K562 (cell line): ENCODE results near the gene CACNA2D2. TPM values are rescaled to one million over a fixed set of nuclear protein-coding genes. Genes with fewer than 3 reads are reported as not detected.

Source experiments
- ADNP ChIP-seq: fragments of 200-800 bp; sonication (Bioruptor generic); IDR thresholded peaks from 2 replicates; pipeline ENCODE4 v1.6.1; 2016; ENCODE audit warnings: missing genetic modification characterization, missing compliant biosample characterization
- ATF7 ChIP-seq: fragments of 450-650 bp; IDR thresholded peaks from 2 replicates; pipeline ENCODE4 v1.7.1; 2014; ENCODE audit warnings: mild to moderate bottlenecking, moderate library complexity
- CCNT2 ChIP-seq: IDR thresholded peaks from 2 replicates; pipeline ENCODE4 v1.6.1; 2011; ENCODE audit warnings: borderline replicate concordance, low read depth, mild to moderate bottlenecking, moderate library complexity, mixed read lengths, low read length; ENCODE audit not compliant: insufficient read length; ENCODE audit errors: extremely low read depth
- ESRRB ChIP-seq: fragments of 250-450 bp; sonication (Bioruptor Pico); IDR thresholded peaks from 2 replicates; pipeline ENCODE4 v1.5.0; 2020; ENCODE audit warnings: mild to moderate bottlenecking, moderate library complexity, borderline replicate concordance
- EWSR1 ChIP-seq: fragments of 450-650 bp; IDR thresholded peaks from 2 replicates; pipeline ENCODE4 v1.6.1; 2018; ENCODE audit warnings: borderline replicate concordance, mild to moderate bottlenecking, low read depth, moderate library complexity; ENCODE audit not compliant: partially characterized antibody
- FIP1L1 ChIP-seq: fragments of 200-400 bp; formaldehyde crosslinking; IDR thresholded peaks from 2 replicates; pipeline ENCODE4 v1.6.1; 2018; ENCODE audit warnings: mild to moderate bottlenecking, low read depth, low read length; ENCODE audit not compliant: poor library complexity, severe bottlenecking
- HNRNPUL1 ChIP-seq: fragments of 200-400 bp; formaldehyde crosslinking; IDR thresholded peaks from 2 replicates; pipeline ENCODE4 v1.6.1; 2017; ENCODE audit warnings: low read length
- LCOR ChIP-seq: sonication (generic); formaldehyde crosslinking; IDR thresholded peaks from 2 replicates; pipeline ENCODE4 v1.8.0; 2022; ENCODE audit warnings: mild to moderate bottlenecking, missing genetic modification reagents
- MAZ ChIP-seq, 2 experiments: fragments of 450-650 bp in 1 of 2; sonication (generic) in 1 of 2; formaldehyde crosslinking; IDR thresholded peaks in 1 of 2; conservative IDR thresholded peaks in 1 of 2; 2 replicates each; pipeline versions ENCODE4 v1.4.0 to v1.5.0; 2020; ENCODE audit warnings: mild to moderate bottlenecking in 1 of 2, missing genetic modification reagents in 1 of 2
- MTA1 ChIP-seq: fragments of 450-650 bp; IDR thresholded peaks from 2 replicates; pipeline ENCODE4 v1.6.1; 2017; ENCODE audit warnings: borderline replicate concordance
- NCOA1 ChIP-seq: fragments of 450-650 bp; IDR thresholded peaks from 2 replicates; pipeline ENCODE4 v1.6.1; 2016; ENCODE audit warnings: low read depth
- PCBP2 ChIP-seq: fragments of 200-400 bp; formaldehyde crosslinking; IDR thresholded peaks from 2 replicates; pipeline ENCODE4 v1.6.1; 2018; ENCODE audit warnings: low read length, low read depth, mild to moderate bottlenecking, moderate library complexity; ENCODE audit not compliant: poor library complexity, severe bottlenecking
- PML ChIP-seq: IDR thresholded peaks from 2 replicates; pipeline ENCODE4 v1.6.1; 2012; ENCODE audit warnings: low read length, inconsistent platforms
- PURB ChIP-seq: sonication (generic); formaldehyde crosslinking; IDR thresholded peaks from 2 replicates; pipeline ENCODE4 v1.9.0; 2021; ENCODE audit warnings: low read depth, mild to moderate bottlenecking, missing genetic modification reagents
- RBBP5 ChIP-seq: fragments of 200-600 bp; sonication (generic); IDR thresholded peaks from 2 replicates; pipeline ENCODE4 v1.6.1; 2012; ENCODE audit warnings: borderline replicate concordance, mild to moderate bottlenecking, low read length, control low read depth, inconsistent platforms; ENCODE audit not compliant: insufficient read depth, poor library complexity, severe bottlenecking
- SIN3A ChIP-seq, 2 experiments: fragments of 150-350 bp in 1 of 2; IDR thresholded peaks; 2 replicates each; pipeline ENCODE4 v1.6.1; 2011 to 2016; ENCODE audit warnings: borderline replicate concordance in 2 of 2, low read depth in 2 of 2, low read length in 2 of 2, mild to moderate bottlenecking in 2 of 2, moderate library complexity in 2 of 2; ENCODE audit not compliant: control insufficient read depth in 1 of 2
- SMAD4 ChIP-seq: fragments of 250-450 bp; sonication (Bioruptor Pico); conservative IDR thresholded peaks from 2 replicates; pipeline ENCODE4 v1.8.0; 2021; ENCODE audit warnings: inconsistent platforms, mild to moderate bottlenecking, moderate library complexity
- SRSF1 ChIP-seq: fragments of 200-400 bp; formaldehyde crosslinking; IDR thresholded peaks from 2 replicates; pipeline ENCODE4 v1.6.1; 2017; ENCODE audit warnings: mild to moderate bottlenecking, low read depth, low read length, moderate library complexity
- ZBED1 ChIP-seq: IDR thresholded peaks from 2 replicates; pipeline ENCODE4 v1.6.1; 2014
- ZEB2 ChIP-seq: fragments of 450-650 bp; IDR thresholded peaks from 2 replicates; pipeline ENCODE4 v1.6.1; 2016
- ZNF174 ChIP-seq: fragments of 250-450 bp; sonication (Bioruptor Pico); IDR thresholded peaks from 2 replicates; pipeline ENCODE4 v1.4.0; 2020; ENCODE audit warnings: mild to moderate bottlenecking
- ZNF253 ChIP-seq: fragments of 250-450 bp; sonication (Bioruptor Pico); conservative IDR thresholded peaks from 2 replicates; pipeline ENCODE4 v1.6.1; 2021; ENCODE audit warnings: mild to moderate bottlenecking
- ZNF583 ChIP-seq: fragments of 250-450 bp; sonication (Bioruptor Pico); IDR thresholded peaks from 2 replicates; pipeline ENCODE4 v1.4.0; 2020
- ZNF589 ChIP-seq: fragments of 200-800 bp; sonication (Bioruptor generic); IDR thresholded peaks from 2 replicates; pipeline ENCODE4 v1.6.1; 2016; ENCODE audit warnings: low read depth, missing genetic modification characterization, missing compliant biosample characterization
- ZNF75A ChIP-seq: fragments of 450-650 bp; formaldehyde crosslinking; IDR thresholded peaks from 2 replicates; pipeline ENCODE4 v1.4.0; 2020; ENCODE audit warnings: mild to moderate bottlenecking
- polyA plus RNA-seq, 8 experiments: library from polyadenylated mRNA; depleted of rRNA in 4 of 8; stranded (reverse) in 5 of 8; unstranded in 3 of 8; fragments of >200 nt; fragmentation: Nextera tagmentation in 2 of 8; fragmentation: Illumina TruSeq in 1 of 8; extraction: Ambion mirVana in 2 of 8; extraction: Trizol in 1 of 8; gene quantifications; 2 replicates each; pipeline versions ENCODE4 v1.2.1 to v1.2.3, GENCODE V29; 2011 to 2014; ENCODE audit warnings: inconsistent platforms in 1 of 8, missing spikeins in 1 of 8
- total RNA-seq, 7 experiments: library from RNA; depleted of rRNA in 6 of 7; stranded (reverse); fragments of >200 nt in 6 of 7; fragmentation: Illumina TruSeq in 2 of 7; extraction: Trizol in 2 of 7; gene quantifications; 2 replicates each; pipeline versions ENCODE4 v1.2.1 to v1.2.3, GENCODE V29; 2011 to 2021; ENCODE audit warnings: low replicate concordance in 1 of 7
- TF ChIP-seq, protein P1 (sequence below): sonication (generic); formaldehyde crosslinking; IDR thresholded peaks from 2 replicates; pipeline ENCODE4 v1.4.0; 2020; ENCODE audit warnings: mild to moderate bottlenecking, missing genetic modification reagents
- TF ChIP-seq, protein P2 (sequence below): fragments of 450-650 bp; IDR thresholded peaks from one replicate; pipeline ENCODE4 v1.6.1; 2018; ENCODE audit warnings: mild to moderate bottlenecking, moderate library complexity; ENCODE audit not compliant: partially characterized antibody

The CACNA2D2 gene
- total and polyA plus RNA-seq, 9 of the 15 experiments (the other 6 are each of a cell fraction or from before 2014, with no cell fraction given): 0.11 to 0.58 (median 0.36) TPM; not detected in 2

- TF ChIP-seq, protein P1, sequence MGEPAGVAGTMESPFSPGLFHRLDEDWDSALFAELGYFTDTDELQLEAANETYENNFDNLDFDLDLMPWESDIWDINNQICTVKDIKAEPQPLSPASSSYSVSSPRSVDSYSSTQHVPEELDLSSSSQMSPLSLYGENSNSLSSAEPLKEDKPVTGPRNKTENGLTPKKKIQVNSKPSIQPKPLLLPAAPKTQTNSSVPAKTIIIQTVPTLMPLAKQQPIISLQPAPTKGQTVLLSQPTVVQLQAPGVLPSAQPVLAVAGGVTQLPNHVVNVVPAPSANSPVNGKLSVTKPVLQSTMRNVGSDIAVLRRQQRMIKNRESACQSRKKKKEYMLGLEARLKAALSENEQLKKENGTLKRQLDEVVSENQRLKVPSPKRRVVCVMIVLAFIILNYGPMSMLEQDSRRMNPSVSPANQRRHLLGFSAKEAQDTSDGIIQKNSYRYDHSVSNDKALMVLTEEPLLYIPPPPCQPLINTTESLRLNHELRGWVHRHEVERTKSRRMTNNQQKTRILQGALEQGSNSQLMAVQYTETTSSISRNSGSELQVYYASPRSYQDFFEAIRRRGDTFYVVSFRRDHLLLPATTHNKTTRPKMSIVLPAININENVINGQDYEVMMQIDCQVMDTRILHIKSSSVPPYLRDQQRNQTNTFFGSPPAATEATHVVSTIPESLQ (CRISPR knock-in tag): no peak; the same call in 1 of the 2 replicates
- TF ChIP-seq ATF7 (peak; percentile 99), FIP1L1 (no peak), ZNF589 (CRISPR knock-in tag) (no peak), SMAD4 (no peak), PML (0 out of 2 replicates have a peak, but pooled peaks have one; percentile 37), ZNF75A (no peak), ADNP (tag) (no peak), NCOA1 (no peak), EWSR1 (no peak), HNRNPUL1 (no peak), SRSF1 (no peak), ZNF583 (no peak), MTA1 (no peak), ZEB2 (no peak), PCBP2 (no peak), MAZ (CRISPR knock-in tag; conservative IDR thresholded peaks at IDR 0.05 in 1 of 2, IDR thresholded peaks at IDR 0.05 in 1 of 2) (peak in 1 of 2 experiments; percentile 69), CCNT2 (peak; percentile 78), ZNF174 (CRISPR knock-in tag) (no peak), ESRRB (CRISPR knock-in tag) (no peak), ZNF253 (no peak), ZBED1 (no peak), RBBP5 (no peak), LCOR (no peak), SIN3A (IDR thresholded peaks at IDR 0.05; ENCODE audit: borderline replicate concordance in 2 of 2, control insufficient read depth in 1 of 2, low read depth in 2 of 2, low read length in 2 of 2) (peak in 1 of 2 experiments; percentile 71; a peak in 1 of 4 replicates), PURB (CRISPR knock-in tag) (no peak)
- TF ChIP-seq, protein P2, sequence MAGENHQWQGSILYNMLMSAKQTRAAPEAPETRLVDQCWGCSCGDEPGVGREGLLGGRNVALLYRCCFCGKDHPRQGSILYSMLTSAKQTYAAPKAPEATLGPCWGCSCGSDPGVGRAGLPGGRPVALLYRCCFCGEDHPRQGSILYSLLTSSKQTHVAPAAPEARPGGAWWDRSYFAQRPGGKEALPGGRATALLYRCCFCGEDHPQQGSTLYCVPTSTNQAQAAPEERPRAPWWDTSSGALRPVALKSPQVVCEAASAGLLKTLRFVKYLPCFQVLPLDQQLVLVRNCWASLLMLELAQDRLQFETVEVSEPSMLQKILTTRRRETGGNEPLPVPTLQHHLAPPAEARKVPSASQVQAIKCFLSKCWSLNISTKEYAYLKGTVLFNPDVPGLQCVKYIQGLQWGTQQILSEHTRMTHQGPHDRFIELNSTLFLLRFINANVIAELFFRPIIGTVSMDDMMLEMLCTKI: no peak
Measured at GRCh38 chr3:50337175-50337861, 166.1 kb downstream of the CACNA2D2 start (continued).
